SK-N-MC (cell line): Measurements from ENCODE around the gene HDAC1.

Source experiments
- DNase-seq: peaks from one replicate; pipeline ENCODE4 v3.0.0-alpha.2; 2011; ENCODE audit warnings: low read depth, low spot score
- H3K27ac ChIP-seq: fragments of 200-600 bp; sonication (generic); 2 replicates; pipeline ENCODE4 v1.5.1; 2016; ENCODE audit warnings: mixed run types
- H3K36me3 ChIP-seq: fragments of 200-600 bp; sonication (generic); 2 replicates; pipeline ENCODE4 v1.6.1; 2017; ENCODE audit warnings: antibody characterized with exemption, low read length, mixed read lengths; ENCODE audit not compliant: insufficient read depth
- H3K4me3 ChIP-seq: fragments of 200-600 bp; sonication (generic); 2 replicates; pipeline ENCODE4 v1.5.1; 2016
- H3K9ac ChIP-seq: fragments of 200-600 bp; sonication (generic); 2 replicates; pipeline ENCODE4 v1.8.0; 2017; ENCODE audit warnings: mixed run types, mixed read lengths; ENCODE audit not compliant: insufficient read length
- H3K9me3 ChIP-seq: fragments of 200-600 bp; sonication (generic); 2 replicates; pipeline ENCODE4 v1.6.1; 2017; ENCODE audit warnings: low read depth, mild to moderate bottlenecking, antibody characterized with exemption, low read length, moderate library complexity, mixed read lengths
- EZH2 ChIP-seq: fragments of 200-600 bp; sonication (generic); IDR thresholded peaks from one replicate; pipeline ENCODE4 v1.6.1; 2017; ENCODE audit warnings: antibody characterized with exemption
- FOXP2 ChIP-seq: optimal IDR thresholded peaks from 2 replicates; pipeline ENCODE3; 2011; ENCODE audit warnings: mild to moderate bottlenecking, moderate library complexity; ENCODE audit not compliant: insufficient read depth; ENCODE audit errors: extremely low read length, control extremely low read depth
- POLR2AphosphoS5 ChIP-seq: IDR thresholded peaks from 2 replicates; pipeline ENCODE4 v1.6.1; 2012; ENCODE audit warnings: mild to moderate bottlenecking, low read depth, low read length, borderline replicate concordance

Gene HDAC1

DNA sequence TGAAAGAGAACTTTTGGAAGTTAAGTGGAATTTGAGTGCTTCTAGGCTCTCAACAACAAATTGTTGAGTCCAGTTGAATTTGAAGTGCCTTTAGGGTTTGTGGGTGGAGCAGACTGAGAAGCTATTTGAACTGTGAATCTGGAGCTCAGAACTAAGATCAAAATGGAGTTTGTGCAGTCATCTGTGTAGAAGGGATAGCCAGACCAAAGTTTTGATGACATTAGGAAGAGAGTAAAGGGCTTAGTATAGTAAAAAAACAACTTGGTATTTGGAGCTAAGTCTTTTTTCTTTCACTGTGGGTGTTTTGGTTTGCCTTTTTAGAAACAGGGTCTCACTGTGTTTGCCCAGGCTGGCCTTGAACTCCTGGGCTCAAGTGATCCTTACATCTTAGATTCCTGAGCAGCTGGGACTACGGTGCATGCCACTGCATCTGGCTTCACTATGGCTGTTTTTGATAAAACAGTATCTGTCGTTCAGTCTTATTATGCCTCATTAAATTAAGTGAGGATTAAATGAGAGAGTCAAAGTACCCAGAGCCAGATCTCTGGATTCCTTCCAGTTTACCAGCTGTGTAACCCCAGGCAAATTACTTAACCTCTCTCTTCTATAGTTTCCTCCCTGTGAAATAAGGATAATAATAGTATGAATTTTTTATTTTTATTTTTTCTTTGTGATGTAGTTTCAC, 20.0 kb downstream of the HDAC1 start:
- Histone ChIP-seq H3K9me3 (no peaks in the 10 kb centered on the region), H3K27ac (peak overlapping the region; percentile 72), H3K4me3 (peak overlapping the region; percentile 23; the same call in 1 of the 2 replicates), H3K36me3 (peaks cover 26% of the 10 kb centered on the region), H3K9ac (no peak overlapping the region)
- no peak for DNase-seq
- no peak for TF ChIP-seq FOXP2
- TF ChIP-seq POLR2AphosphoS5, result no peak
- no peak for TF ChIP-seq EZH2

GRCh38 chr1:32316903-32317277, 25.0 kb downstream of the HDAC1 start:
- H3K4me3 ChIP-seq, result no peak overlapping the region
- no peak for DNase-seq
- TF ChIP-seq EZH2 (no peak), FOXP2 (no peak), POLR2AphosphoS5 (no peak)
- no peak overlapping the region for H3K27ac ChIP-seq
- H3K9ac ChIP-seq, result no peak overlapping the region
- H3K36me3 ChIP-seq, result peaks cover 46% of the 10 kb centered on the region
- H3K9me3 ChIP-seq, result no peaks in the 10 kb centered on the region

- H3K36me3 ChIP-seq, result peaks cover 47% of the 10 kb centered on the region
- TF ChIP-seq FOXP2 (no peak), EZH2 (no peak), POLR2AphosphoS5 (no peak)
- H3K9ac ChIP-seq, result no peak overlapping the region
These were observed 26.4 kb downstream of the HDAC1 start for GRCh38 chr1:32318127-32318869.

GRCh38 chr1:32321712-32322291, 29.9 kb downstream of the HDAC1 start:
- no peak for DNase-seq
- Histone ChIP-seq H3K36me3 (peaks cover 55% of the 10 kb centered on the region), H3K9ac (no peak overlapping the region)

More at GRCh38 chr1:32318127-32318869, 26.4 kb downstream of the HDAC1 start:
- no peaks in the 10 kb centered on the region for H3K9me3 ChIP-seq
- H3K27ac ChIP-seq, result no peak overlapping the region
- DNase-seq, result no peak
- no peak overlapping the region for H3K4me3 ChIP-seq

GRCh38 chr1:32327204-32327603, 35.3 kb downstream of the HDAC1 start:
- Histone ChIP-seq H3K36me3 (peaks cover 76% of the 10 kb centered on the region), H3K9ac (no peak overlapping the region), H3K9me3 (no peaks in the 10 kb centered on the region), H3K27ac (no peak overlapping the region), H3K4me3 (no peak overlapping the region)
- DNase-seq, result no peak
- TF ChIP-seq FOXP2, result no peak
- no peak for TF ChIP-seq EZH2
- TF ChIP-seq POLR2AphosphoS5, result no peak

More at GRCh38 chr1:32321712-32322291, 29.9 kb downstream of the HDAC1 start:
- Histone ChIP-seq H3K4me3 (no peak overlapping the region), H3K27ac (no peak overlapping the region), H3K9me3 (no peaks in the 10 kb centered on the region)
- TF ChIP-seq FOXP2, result no peak

DNA sequence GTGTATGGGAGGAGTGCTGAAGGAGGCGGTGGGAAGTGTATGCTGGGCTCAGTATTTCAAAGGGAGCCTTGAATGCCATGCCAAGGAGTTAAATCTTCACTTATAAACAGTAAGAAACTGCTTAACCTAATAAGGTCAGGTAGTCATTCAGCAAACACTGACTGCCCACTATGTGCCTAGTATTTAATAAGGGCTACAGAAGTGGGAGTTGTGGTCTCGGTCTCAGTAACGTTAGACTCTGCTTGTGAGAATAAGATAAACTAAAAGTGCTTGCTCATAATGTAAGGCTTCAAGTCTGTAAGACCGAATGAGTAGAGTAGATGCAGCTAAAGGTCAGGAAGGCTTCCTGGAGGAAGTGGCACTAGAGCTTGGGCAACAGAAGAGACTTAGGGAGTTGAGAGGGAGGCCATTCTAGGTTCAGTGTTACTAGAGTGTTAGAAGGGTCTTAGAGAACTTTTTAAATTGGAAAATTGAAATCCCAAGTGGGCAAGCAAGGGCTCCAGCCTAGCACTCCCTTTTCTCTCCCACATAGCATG, 38.1 kb downstream of the HDAC1 start:
- Histone ChIP-seq H3K36me3 (peaks cover 91% of the 10 kb centered on the region), H3K4me3 (no peak overlapping the region), H3K27ac (no peak overlapping the region), H3K9me3 (no peaks in the 10 kb centered on the region), H3K9ac (no peak overlapping the region)
- no peak for DNase-seq
- TF ChIP-seq POLR2AphosphoS5, result no peak
- TF ChIP-seq EZH2, result no peak
- no peak for TF ChIP-seq FOXP2

- H3K9me3 ChIP-seq, result no peaks in the 10 kb centered on the region
- H3K9ac ChIP-seq, result no peak overlapping the region
- no peak overlapping the region for H3K4me3 ChIP-seq
- no peak for TF ChIP-seq EZH2
- H3K36me3 ChIP-seq, result peaks cover 86% of the 10 kb centered on the region
- 0 out of 2 replicates have a peak overlapping the region, but pooled peaks have one; percentile 11 for H3K27ac ChIP-seq
- DNase-seq, result no peak
These were observed 38.8 kb downstream of the HDAC1 start for GRCh38 chr1:32330558-32331151.

DNA sequence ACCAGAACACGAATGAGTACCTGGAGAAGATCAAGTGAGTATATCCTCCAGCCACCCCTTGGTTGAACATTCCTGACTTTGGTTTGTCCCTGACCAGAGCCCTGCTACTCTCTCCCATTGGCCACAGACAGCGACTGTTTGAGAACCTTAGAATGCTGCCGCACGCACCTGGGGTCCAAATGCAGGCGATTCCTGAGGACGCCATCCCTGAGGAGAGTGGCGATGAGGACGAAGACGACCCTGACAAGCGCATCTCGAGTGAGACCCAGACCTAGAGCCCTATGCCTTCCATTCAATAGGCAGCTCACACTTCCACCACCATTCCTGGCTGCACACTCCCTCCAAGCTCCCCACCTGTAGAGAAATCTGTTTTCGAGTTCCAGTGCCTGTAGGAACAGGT, 39.7 kb downstream of the HDAC1 start:
- DNase-seq, result no peak
- Histone ChIP-seq H3K27ac (peak overlapping the region; percentile 62; the same call in 1 of the 2 replicates), H3K9ac (no peak overlapping the region), H3K4me3 (no peak overlapping the region), H3K36me3 (peaks cover 82% of the 10 kb centered on the region), H3K9me3 (no peaks in the 10 kb centered on the region)
- TF ChIP-seq FOXP2 (no peak), EZH2 (no peak), POLR2AphosphoS5 (peak; percentile 45; the same call in 1 of the 2 replicates)
